Stimulated activated CD4-positive, alpha-beta T cell treated with anti-CD3 and anti-CD28 coated beads, Interleukin-4, amount 100 ng/mL, for 48 hours (primary cell): ENCODE results near the gene IGFL3.
"Not testable (repeated sequence)": the region's sequence is repeated elsewhere in the genome, so short reads cannot be mapped to it uniquely, and the experiment has no call there.

Experiments used
- DNase-seq, 2 donors: peaks; one replicate each; pipeline ENCODE4 v3.0.0-alpha.2; 2020; ENCODE audit warnings: low read depth in 2 of 2

The IGFL3 gene

DNA sequence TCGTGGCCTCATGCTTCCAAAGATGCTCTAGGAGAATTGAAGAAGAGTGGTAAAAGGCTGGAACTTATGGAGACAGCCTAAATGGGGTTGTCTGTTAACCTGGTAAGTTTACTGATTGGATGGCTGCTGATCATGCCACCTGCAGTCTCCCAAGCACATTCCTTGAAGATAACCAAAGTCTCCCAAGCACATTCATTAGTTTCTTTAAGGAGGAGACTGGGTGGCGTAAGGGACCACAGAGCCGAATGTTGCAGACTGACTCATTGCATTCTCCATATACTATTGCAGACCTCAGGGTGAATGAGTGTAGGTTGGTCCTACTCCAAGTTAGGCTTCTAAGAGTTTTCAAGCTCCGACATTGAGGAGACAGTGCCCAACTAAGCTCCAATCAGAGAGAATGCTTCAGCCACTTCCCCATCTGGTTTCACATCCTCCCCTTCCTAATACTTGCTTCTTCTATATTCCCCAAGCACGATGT, at the start of gene IGFL3:
TSS of gene IGFL3 (minus strand) at position 51 of the 478 bp plus-strand sequence. CDS start at position 12, 39 bp downstream.
- no peak for DNase-seq

GRCh38 chr19:46173886-46174480, 49.5 kb upstream of the IGFL3 start:
- DNase-seq: no peak

- no peak for DNase-seq
Measured at GRCh38 chr19:46162731-46163130, 38.2 kb upstream of the IGFL3 start.

DNA sequence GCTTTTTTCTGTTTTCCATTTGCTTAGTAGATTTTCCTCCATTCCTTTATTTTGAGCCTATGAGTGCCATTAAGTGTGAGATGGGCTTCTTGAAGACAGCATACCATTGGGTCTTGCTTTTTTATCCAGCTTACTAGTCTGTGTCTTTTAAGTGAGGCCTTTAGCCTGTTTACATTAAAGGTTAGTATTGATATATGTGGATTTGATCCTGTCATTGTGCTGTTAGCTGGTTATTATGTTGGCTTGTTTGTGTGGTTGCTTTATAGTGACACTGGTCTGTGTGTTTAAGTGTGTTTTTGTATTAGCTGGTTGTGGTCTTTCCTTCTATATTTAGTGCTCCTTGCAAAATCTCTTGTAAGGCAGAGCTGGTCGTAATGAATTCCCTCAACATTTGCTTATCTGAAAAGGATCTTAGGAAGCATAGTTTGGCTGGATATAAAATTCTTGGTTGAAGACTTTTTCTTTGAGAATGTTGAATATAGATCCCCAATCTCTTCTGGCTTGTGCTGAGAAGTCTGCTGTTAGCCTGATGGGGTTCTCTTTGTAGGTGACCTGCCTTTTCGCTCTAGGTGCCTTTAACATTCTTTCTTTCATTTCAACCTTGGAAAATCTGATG, 37.3 kb upstream of the IGFL3 start:
- not testable (repeated sequence) for DNase-seq

DNA sequence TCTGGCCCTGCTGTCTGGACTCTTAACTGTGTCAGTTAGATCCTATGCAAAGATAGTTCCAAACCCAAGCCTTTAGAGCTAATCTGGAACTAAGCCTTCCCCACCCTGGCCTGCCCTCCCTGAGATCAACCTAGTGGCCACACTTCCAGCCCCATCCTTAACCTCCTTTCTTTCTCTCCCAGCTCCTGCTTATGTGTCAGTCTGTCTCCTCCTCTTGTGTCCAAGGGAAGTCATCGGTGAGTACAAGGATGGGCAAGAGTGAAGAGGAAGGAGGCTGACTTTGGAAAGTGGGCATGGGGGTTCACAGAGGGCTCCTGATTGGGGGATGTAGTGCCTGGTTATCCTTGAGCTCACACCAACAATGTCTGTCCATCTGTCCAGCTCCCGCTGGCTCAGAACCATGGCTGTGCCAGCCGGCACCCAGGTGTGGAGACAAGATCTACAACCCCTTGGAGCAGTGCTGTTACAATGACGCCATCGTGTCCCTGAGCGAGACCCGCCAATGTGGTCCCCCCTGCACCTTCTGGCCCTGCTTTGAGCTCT, 35.8 kb upstream of the IGFL3 start:
- DNase-seq: no peak

DNA sequence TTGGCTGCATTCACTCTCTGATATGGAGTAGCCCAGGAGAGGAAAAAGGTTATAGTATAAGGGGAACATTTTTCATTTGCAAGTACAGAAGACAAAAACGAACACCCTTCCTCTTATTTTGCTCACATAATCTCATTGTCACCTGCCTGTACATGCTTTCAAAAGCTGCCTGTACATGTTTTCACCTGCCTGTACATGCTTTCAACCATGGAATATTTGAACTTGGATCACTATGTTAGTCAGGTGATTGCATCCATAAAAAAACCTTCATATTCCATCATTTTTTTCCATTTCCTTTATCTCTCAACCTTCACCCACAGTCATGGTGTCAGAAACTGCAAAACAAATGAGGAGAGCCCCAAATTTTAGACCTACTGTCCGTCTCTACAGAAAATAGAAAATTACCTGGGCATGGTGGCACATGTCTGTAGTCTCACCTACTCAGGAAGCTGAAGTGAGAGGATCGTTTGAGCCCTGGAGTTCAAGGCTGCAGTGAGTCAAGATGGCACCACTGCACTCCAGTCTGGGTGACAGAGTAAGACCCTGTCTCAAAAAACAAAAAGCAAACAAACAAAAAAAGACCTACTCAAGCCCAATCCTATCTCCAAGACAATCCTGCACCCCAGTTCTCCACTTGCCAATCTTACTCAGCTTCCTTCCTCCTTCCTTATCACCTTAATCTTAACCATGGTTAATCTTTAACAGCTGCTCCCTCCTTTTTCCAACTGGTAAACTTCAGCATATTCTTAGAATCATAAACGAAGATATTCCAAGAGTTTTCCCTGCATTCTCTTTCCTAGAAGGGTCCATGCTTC, 35.1 kb upstream of the IGFL3 start:
- no peak for DNase-seq

DNA sequence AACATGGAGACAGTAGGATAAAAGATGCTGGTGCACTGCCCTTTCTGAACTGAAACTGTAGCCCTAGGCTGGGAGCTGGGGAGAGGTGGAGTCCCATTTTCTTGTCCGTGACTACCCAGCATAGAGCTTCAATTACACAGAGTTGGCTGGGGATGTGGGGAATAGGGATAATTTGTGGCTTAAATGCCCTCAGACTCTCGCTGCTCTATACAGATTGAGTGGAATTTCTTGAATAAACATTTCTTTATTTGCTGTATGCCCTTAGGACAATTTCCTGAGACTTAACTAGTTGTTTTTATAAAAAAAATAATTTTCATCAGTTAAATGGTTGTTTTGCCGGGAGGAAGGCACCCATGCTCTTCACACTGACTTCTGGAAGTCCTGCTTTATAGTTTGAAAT, 30.7 kb upstream of the IGFL3 start:
- no peak for DNase-seq

- no peak for DNase-seq
Measured at GRCh38 chr19:46150606-46151005, 26.1 kb upstream of the IGFL3 start.

DNA sequence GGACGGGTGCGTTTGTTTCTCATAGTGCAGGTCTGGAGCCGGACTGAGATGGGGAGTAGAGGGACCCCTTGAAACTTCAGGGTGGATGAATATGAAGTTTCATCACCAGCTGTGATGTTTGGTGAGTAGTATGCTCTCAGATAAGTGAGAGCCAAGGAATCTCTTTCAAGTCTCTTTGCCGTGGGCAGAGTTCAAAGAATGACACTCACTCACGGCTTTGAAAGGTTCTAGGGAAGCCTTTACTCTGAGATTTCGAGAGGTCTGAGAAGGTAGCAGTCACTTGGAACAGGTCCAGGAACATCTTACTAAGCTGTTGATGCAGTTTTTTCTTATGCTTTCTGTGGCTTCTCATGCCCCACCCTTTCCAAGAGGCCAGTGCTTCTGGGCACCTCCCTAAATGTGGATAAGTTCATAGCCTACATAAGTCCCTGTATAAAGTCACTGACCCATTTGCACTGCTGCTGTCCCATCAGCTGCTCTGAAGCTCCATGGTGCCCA, 23.4 kb upstream of the IGFL3 start, which contains the start of gene IGFL2:
TSS of gene IGFL2 (plus strand) at position 448 of the 498 bp plus-strand sequence. CDS start at position 489, 41 bp downstream.
- peak in 1 of 2 donors; percentile 17 for DNase-seq

GRCh38 chr19:46147166-46147740, 22.8 kb upstream of the IGFL3 start:
- no peak for DNase-seq

- no peak for DNase-seq
Measured at GRCh38 chr19:46144756-46145155, 20.3 kb upstream of the IGFL3 start.

GRCh38 chr19:46142294-46142693, 17.8 kb upstream of the IGFL3 start:
- DNase-seq: no peak

DNA sequence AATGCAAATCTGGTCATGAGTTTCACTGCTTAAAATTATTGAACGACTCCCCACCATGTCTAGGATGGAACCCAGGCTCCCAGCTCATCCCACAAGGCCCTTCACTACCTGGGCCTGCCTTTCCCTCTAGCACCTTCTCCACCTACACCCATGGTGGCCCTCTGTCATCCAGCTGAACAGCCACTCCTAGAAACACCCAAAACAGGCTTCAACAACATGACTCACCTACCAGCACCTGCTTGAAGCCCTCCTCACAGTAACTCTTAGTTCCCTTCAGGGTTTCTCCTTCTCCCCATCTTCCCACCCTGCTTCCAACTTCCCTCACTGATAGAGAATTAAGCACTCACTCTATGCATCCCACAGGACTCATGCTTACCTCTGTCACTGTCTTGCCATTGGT, 16.9 kb upstream of the IGFL3 start:
- no peak for DNase-seq

GRCh38 chr19:46137915-46138473, 13.5 kb upstream of the IGFL3 start:
- DNase-seq: no peak

- DNase-seq: no peak
Measured at GRCh38 chr19:46134527-46134926, 10.0 kb upstream of the IGFL3 start.

DNA sequence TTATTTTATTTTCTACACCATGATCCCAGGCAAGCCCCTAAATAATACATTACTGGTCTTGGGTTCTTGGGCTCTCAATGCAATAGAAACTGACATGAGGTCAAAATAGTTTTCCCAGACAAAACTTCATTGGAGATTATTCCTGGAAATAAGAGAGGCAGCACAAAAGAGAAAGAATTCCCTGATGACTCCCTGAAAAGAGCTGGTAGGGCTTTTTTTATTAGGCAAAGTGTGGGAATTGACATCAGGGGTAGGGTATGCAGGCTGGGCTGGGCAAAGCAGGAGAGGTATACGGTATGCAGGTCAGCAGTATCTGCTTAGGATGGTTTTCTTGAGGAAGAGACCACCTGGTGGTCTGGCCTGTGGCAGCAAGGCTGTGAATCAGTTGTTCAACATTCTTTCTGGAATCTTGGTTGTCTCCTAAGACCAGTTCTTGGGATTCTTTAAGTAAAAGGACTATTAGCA, 9.3 kb upstream of the IGFL3 start:
- DNase-seq: no peak

- no peak for DNase-seq
Measured at GRCh38 chr19:46133101-46133627, 8.7 kb upstream of the IGFL3 start.

- DNase-seq: no peak
Measured at GRCh38 chr19:46132508-46133100, 8.1 kb upstream of the IGFL3 start.

- DNase-seq: no peak
Measured at GRCh38 chr19:46131485-46132143, 7.1 kb upstream of the IGFL3 start.

DNA sequence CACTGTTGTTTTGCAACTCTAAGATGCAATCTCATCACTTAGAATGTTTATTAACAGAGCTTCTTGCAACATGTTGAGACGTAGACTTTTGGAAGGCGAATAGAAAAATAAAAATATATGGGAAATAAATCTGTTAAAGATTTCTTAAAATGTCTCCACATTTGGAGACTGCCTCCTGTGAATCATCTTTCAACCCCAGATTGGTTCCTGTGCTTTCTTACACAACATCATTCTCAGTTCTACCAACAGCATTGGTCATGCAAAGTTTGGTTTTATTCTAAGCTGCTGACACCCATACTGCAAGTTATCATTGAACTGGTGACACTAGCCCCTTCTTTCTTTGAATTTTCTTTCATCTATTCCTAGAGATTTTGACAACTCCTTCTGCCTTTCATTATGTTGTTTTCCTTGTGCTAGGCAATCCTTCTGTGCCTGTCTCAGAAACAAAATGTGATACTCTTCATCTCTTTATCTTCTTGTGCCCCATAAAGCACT, 1.6 kb upstream of the IGFL3 start:
- DNase-seq: no peak
